Dedifferentiated amniotic fluid mesenchymal stem cell (primary cell): ENCODE measurements around the gene UROC1.

Experiments used
- DNase-seq: peaks from one replicate; pipeline ENCODE4 v3.0.0-alpha.2; 2016; ENCODE audit errors: extremely low spot score

The UROC1 gene

DNA sequence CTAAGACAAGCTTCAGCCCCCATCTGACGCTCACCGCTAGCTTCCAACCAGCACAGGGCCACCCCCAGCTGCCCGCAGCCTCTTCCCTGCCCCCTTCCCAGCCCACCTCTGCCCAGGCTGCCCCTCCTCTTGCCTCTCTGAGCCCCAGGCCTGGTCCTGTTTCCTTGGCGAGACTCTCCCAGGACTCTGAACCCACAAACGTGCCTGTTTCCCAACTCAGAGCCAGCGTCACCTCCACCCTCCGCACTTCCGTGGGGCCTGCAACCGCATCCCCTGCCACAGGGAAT lies 76.9 kb downstream of the UROC1 start:
- DNase-seq = no peak

DNA sequence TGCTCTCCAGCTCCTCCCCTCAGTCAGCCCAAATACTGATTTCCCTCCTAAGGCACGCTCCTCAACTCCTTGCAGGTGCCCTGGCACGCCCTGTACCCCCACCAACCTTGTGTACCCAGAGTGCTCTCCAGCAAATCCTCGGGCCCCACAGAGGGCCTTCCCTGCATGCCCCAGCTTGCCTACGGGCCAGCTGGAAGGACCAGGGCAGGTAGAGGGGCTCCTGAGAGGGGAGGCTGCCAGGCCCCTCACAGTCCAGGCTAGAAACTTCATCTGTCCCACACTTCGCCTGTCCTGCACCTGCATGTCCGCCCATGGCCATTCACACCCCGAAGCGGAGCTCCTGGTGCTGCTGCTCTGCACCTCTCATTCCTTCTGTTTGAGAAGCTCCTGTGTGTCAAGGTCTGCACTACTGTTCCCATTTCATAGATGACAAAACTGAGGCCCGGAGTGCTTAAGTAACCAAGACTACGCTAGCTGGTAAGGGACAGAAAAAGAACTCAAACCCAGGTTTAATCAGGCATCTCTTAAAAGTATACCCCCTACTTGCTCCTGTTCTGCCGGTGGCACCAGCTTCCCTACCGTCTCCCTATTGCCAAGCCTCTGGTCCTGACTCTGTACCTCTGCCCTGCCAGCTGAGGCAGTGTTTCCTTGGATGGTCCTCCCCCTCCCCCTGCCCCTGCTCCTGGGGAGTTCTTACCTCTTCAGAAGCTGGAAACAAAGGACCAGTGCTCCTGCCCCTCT lies 77.4 kb downstream of the UROC1 start:
- DNase-seq = no peak

DNA sequence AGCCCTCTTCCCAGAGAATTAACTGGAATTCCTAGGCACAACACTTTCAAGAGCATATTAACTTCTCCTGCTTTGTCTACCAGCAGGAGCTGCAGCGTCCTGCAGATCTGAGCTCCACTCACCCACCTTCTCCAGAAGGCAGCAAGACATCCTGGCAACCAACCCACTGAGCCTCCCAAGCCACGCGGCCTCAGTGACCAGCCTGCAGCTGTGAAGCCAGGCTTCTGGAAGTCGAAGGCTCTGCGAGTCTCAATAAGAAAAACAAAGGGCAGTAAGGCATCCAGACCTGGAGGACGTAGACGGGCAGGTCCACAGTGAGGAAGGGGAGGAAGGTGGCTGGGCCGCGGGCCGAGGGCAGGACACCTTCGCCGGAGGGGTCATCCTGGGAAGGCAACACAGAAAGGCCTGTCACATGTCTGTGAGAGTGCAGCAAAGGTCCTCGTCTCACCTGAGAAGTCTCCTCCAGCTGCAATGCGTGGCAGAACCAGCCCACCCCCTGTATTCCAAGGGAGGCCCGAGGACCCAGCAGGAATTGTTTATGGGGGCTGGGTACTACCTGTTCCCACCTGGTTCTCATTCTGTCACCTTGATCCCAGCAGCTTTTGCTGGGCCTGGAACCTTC lies 78.1 kb downstream of the UROC1 start:
- DNase-seq = no peak

DNA sequence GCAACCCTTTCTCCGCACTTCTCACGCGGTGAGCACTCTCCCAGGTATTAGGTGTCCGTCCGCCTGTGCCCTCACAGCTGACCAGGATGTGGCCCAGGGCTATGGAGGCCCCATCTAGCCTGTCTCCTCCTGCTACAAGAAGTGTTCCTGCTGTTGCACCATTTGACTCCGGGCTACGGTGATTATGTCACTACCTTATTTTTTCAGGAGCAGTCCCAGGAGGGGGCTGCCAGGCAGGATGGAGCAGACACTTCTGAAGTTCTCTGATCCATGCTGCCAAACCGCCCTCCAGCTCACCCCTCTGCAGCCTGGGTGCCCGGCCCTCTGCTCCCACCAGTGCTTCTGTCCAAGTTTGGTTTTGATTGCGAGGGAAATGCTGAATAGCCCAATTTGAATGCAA lies 78.8 kb downstream of the UROC1 start:
- DNase-seq = no peak

DNA sequence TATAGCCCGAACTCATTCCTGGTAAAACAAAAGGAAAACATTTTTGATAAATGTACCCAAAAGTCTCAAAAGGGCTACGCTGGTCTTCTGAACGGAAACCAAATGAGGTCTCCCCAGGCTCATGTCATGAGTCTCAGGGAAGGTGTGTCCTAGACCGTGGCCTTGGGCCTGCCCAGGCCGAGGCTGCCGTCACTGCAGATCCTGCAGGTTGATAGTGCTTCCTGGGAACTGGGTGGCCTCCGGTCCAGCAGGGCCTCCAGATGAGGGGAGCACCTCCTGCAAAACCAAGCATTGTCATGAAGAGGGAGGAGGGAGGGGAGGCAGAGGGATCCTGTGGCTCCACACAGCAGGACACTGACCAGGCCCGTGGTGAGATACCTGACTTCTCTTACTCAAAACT lies 79.4 kb downstream of the UROC1 start:
- DNase-seq = no peak

DNA sequence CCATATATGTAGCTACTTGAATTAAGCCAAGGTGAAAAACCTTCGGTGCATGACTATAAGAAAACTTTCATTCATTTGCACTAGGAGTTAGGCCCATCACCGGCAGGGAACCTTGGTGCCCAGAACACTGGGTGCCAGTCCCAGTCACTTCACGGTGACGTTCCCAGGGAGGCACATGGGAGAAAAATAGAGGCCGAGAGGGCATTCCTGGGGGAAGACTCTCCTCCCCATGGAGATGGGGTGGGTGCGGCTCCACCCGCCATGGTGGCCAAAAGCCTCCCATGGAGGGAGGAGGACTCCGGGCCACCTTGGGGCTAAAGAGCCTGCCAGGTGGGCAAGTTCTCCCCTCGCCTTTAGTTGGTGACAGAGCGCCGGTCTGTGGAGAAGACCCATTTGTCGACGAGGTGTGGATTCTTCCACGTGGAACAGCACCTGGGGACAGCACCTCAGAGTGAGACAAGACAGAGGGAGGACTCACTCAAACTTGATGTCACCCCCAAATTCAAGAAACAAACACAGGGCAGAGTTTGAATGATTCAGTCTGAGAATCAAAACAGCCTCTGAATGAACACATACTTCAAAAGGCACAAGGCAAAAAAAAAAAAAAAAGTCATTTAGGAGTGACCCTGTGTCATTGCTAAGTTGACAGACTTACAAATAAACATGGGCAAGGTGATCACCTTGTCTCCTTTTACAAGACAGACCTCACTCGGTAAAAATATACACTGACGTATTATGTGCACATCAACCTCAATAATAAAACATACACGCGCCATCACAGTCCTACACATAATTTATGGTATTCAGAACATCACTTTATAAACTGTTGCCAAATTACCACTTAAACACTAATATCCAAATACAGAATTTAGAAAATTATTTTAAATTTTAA lies 80.5 kb downstream of the UROC1 start:
- no peak for DNase-seq

DNA sequence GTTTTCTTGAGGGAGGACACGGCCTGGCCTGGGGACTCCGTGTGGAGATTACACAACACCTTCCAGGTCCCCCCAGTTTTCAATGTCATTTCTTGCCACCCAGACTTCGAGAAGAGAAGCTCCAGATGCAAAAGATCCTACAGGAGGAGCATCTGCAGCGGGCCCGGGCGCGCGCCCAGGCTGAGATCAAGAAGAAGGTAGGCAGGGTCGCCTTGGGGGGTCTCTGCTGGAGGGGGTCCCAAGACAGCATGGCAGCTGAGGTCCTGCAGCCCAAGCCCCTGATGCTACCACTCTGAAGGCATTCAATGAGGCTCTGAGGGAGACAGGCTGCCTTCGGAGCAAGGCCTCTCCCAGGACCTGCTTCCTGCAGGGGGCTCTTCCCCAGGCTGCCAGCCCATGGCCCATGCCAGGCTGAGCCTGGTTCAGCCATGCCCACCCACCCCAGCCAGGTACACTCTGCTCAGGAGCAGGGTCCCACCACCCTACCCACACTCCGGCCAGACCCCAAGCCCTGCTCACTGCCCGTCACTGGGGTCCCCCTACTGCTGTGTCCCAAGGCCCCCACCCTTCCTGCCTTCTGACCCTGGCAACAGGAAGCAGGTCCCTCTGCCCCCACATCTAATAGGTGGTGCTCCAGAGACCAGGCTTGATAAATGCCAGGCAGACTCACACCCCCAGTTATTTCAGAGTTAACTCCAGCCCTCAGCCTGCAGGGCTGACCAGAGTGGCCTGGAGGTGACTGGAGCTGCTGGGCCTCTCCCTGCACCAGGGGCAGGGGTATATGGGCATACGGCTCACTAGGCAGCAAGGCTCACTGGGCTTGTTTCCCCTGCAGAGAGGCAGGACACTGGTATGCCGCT lies 81.9 kb downstream of the UROC1 start:
- DNase-seq = no peak

DNA sequence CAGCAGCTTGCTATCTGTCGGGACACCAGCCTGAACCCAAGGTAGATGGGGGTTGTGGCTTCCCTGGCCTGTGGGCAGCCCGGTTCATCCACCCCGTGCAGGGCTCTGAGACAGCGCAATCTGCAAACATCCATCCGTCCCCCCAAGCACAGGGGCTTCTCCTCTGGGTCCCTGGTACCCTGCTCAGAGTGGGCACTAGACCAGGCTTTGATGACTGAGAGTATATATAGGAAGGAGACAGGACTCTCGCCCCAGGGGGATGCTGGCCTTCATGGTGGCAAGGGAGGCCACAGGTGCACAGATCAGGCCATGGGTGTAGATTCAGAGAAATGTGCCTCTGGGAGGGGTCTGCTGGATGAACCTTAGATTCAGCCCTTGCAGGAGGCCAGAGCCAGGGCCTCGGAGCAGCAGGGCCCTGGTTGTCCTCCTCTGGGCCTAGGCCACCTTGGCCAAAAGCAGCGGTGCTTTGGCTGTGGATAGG lies 82.6 kb downstream of the UROC1 start:
- DNase-seq = no peak

DNA sequence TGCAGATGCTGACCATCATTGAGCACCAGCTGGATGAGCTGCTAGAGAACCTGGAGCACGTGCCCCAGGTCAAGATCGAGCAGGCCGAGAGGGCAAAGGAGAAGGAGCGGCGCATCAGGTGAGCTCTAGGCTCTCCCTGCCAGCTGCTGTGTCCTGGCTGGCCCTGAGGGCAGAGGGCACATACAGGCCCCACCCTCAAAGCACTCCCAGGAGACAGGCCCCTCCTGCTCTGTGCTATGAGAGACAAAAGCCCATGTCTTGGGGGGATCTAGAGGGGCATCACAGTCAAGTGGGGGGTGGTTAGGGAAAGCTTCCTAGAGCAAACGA lies 83.3 kb downstream of the UROC1 start:
- no peak for DNase-seq

DNA sequence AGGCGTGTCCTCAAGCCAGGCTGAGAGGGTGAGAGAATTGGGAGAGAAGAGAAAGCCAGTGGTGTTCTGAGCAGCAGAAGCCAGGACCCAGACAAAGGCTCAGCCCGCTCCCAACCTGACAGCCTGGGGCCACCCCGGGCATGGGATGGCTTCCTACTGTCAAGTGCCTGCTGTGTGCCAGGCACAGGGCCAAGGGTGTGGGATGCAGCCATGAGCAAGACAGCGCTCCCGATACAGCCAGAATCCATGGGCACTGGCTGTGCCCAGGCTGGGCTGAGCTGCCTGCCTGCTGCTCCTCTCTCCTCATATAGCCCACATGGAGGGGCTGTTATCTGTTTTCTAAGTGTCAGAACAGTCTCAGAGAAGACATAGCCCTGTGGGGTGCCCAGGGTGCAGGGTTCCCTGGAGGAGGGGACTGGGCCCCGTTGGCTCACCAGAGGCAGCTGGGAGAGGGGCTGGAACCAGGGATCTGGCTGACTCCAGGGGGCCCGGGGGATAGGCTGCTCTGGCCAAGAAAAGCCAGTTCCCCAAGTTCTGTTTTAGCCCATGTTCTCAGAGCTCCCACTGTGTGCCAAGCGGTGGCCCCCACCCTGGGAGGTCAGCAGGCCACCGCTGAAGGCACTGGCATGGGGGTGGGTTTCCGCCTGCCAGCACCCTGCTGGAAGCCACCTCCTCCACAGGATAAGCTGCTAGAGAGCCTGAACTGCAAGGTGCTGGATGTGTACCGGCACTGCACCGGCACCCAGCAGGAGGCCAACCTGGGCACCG lies 83.9 kb downstream of the UROC1 start:
- no peak for DNase-seq

DNA sequence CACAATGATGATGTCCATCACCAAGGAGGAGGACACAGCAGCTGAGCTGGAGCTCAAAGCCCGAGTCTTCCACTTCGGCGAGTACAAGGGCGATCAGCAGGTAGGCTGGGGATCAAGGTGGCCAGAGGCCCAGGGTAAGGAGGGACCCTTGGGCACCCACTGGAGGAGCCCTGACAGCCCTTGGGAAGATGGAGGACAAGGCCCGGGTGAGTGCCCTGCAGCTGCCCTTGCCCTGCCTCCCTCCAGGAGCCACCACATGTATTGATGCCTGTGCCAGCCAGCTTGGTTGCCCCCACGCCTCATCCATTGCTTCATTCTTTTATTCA lies 84.5 kb downstream of the UROC1 start:
- DNase-seq = no peak

DNA sequence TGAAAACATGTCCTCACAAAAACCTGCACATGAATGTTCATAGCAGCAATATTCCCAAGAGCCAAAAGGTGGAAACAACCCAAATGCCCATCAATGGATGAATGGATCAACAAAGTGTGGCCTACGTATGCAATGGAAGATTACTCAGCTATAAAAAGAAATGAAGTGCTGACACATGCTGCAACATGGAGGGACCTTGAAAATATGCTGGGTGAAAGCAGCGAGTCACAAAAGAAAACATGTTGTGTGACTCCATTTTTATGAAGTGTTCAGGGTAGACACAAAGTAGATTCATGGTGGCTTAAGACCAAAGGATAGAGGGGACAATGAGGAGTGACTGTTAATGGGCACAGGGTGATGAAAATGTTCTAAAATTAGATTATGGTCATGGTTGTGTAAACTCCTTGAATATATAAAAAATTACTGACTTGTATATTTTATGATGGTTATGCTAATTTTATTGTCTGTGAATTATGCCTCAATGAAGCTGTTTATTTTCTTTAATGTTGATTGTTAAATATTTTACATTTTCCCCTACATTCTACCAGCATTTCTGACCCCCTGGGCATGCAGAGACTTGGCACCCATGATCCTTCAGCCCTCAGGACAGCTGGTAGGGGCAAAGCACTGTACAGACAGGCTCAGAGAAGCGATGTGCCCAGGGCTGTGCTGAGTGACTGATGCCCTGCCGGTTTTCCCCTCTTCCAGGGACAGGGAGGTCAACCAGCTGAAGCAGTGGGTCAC lies 85.0 kb downstream of the UROC1 start:
- DNase-seq = no peak
